H1 (cell line): ENCODE measurements around the gene TP53I3. TPM values are rescaled to one million over a fixed set of nuclear protein-coding genes. Genes with fewer than 3 reads are reported as not detected.

Source experiments
- CTCF ChIA-PET: fragments of 300-600 bp; sonication (Branson Sonifier 250); formaldehyde crosslinking; loops from one replicate; lab custom pipeline; 2021; ENCODE audit not compliant: partially characterized antibody; lab: Charles Lee
- POLR2A ChIA-PET: fragments of 300-600 bp; sonication (Branson Sonifier 250); formaldehyde crosslinking; loops from one replicate; lab custom pipeline; 2021; ENCODE audit warnings: inconsistent platforms; ENCODE audit not compliant: partially characterized antibody; lab: Charles Lee
- DNase-seq, 2 experiments: peaks; one replicate each; pipeline versions ENCODE4 v3.0.0 to v3.0.0-alpha.2; 2010 to 2022; ENCODE audit warnings: low spot score in 2 of 2, low read depth in 1 of 2, mixed read lengths in 1 of 2
- FAIRE-seq: peaks from 2 replicates; lab custom pipeline; 2011; peaks lifted over from hg19 to GRCh38; lab: Jason Lieb, UNC
- H2AFZ ChIP-seq: 2 replicates; pipeline ENCODE4 v1.8.1; 2012; ENCODE audit warnings: low read length, inconsistent platforms
- H2AK5ac ChIP-seq: 2 replicates; pipeline ENCODE4 v1.6.1; 2013; ENCODE audit warnings: low read depth, low read length
- H2BK120ac ChIP-seq: replicated peaks from 2 replicates; pipeline ENCODE3; 2013; ENCODE audit warnings: low read depth, low read length, inconsistent platforms
- H2BK12ac ChIP-seq: 2 replicates; pipeline ENCODE4 v1.6.1; 2013; ENCODE audit warnings: low read depth, low read length
- H2BK15ac ChIP-seq: 2 replicates; pipeline ENCODE4 v1.6.1; 2013; ENCODE audit warnings: low read length
- H2BK20ac ChIP-seq: 2 replicates; pipeline ENCODE4 v1.6.1; 2013; ENCODE audit warnings: low read length
- H2BK5ac ChIP-seq: 2 replicates; pipeline ENCODE4 v1.6.1; 2013; ENCODE audit warnings: low read depth, low read length
- H3K14ac ChIP-seq: 2 replicates; pipeline ENCODE4 v1.6.1; 2013; ENCODE audit warnings: inconsistent platforms; ENCODE audit not compliant: insufficient read length
- H3K18ac ChIP-seq: 2 replicates; pipeline ENCODE4 v1.6.1; 2013; ENCODE audit warnings: low read length; ENCODE audit errors: extremely low read depth
- H3K23ac ChIP-seq: 2 replicates; pipeline ENCODE4 v1.6.1; 2013; ENCODE audit warnings: inconsistent platforms; ENCODE audit not compliant: insufficient read length
- H3K23me2 ChIP-seq: 2 replicates; pipeline ENCODE4 v1.6.1; 2013; ENCODE audit warnings: low read depth, low read length
- H3K27ac ChIP-seq: 2 replicates; pipeline ENCODE4 v1.6.1; 2011; ENCODE audit warnings: low read depth, low read length, inconsistent platforms
- H3K27me3 ChIP-seq, 4 experiments: replicated peaks in 1 of 4; 1 replicate in 1 of 4; 2 replicates in 3 of 4; pipeline versions ENCODE4 v1.6.1 to v1.8.1; 2011 to 2013; ENCODE audit warnings: low read length in 3 of 4, mild to moderate bottlenecking in 3 of 4, inconsistent platforms in 2 of 4, mixed read lengths in 2 of 4, moderate library complexity in 1 of 4; ENCODE audit not compliant: control insufficient read depth in 3 of 4, insufficient read depth in 3 of 4; ENCODE audit errors: extremely low read depth in 1 of 4
- H3K36me3 ChIP-seq, 4 experiments: 2 replicates each; pipeline versions ENCODE4 v1.6.1 to v1.8.1; 2011 to 2013; ENCODE audit warnings: mild to moderate bottlenecking in 4 of 4, low read length in 3 of 4, moderate library complexity in 2 of 4, control low read depth in 1 of 4, inconsistent platforms in 1 of 4; ENCODE audit not compliant: insufficient read depth in 4 of 4, control insufficient read depth in 2 of 4
- H3K4ac ChIP-seq: replicated peaks from 2 replicates; pipeline ENCODE3; 2013; ENCODE audit warnings: low read length, low read depth, mixed read lengths, inconsistent platforms; ENCODE audit not compliant: insufficient read length
- H3K4me1 ChIP-seq, 4 experiments: replicated peaks in 1 of 4; 1 replicate in 1 of 4; 2 replicates in 3 of 4; pipeline versions ENCODE4 v1.6.1 to v1.8.1; 2011 to 2013; ENCODE audit warnings: low read length in 3 of 4, inconsistent platforms in 2 of 4, mixed read lengths in 1 of 4; ENCODE audit not compliant: insufficient read depth in 4 of 4, control insufficient read depth in 3 of 4
- H3K4me2 ChIP-seq, 2 experiments: 2 replicates each; pipeline versions ENCODE4 v1.6.1 to v1.8.1; 2011 to 2013; ENCODE audit warnings: low read depth in 2 of 2, low read length in 2 of 2, control low read depth in 1 of 2, inconsistent platforms in 1 of 2, mild to moderate bottlenecking in 1 of 2; ENCODE audit not compliant: insufficient read depth in 1 of 2
- H3K4me3 ChIP-seq, 4 experiments: fragments of 200-600, 300-600 bp in 1 of 4; sonication (generic), shearing (Covaris generic), sonication (Bioruptor Twin) in 1 of 4; 2 replicates each; pipeline versions ENCODE4 v1.5.1 to v1.8.1; 2011 to 2016; ENCODE audit warnings: low read length in 4 of 4, low read depth in 3 of 4, control low read depth in 2 of 4, inconsistent platforms in 2 of 4, mild to moderate bottlenecking in 2 of 4, mixed read lengths in 1 of 4, moderate library complexity in 1 of 4; ENCODE audit not compliant: insufficient read depth in 2 of 4; ENCODE audit errors: extremely low read depth in 1 of 4
- H3K56ac ChIP-seq: replicated peaks from 2 replicates; pipeline ENCODE3; 2013; ENCODE audit warnings: low read depth, mild to moderate bottlenecking, mixed read lengths, low read length, inconsistent platforms; ENCODE audit not compliant: insufficient read length
- H3K79me1 ChIP-seq: 2 replicates; pipeline ENCODE4 v1.6.1; 2013; ENCODE audit warnings: low read depth, low read length, control low read depth
- H3K79me2 ChIP-seq, 2 experiments: 2 replicates each; pipeline versions ENCODE4 v1.6.1 to v1.8.1; 2012 to 2013; ENCODE audit warnings: low read length in 2 of 2, mild to moderate bottlenecking in 2 of 2, inconsistent platforms in 1 of 2; ENCODE audit not compliant: insufficient read depth in 2 of 2, control insufficient read depth in 1 of 2
- H3K9ac ChIP-seq, 4 experiments: replicated peaks in 1 of 4; 1 replicate in 1 of 4; 2 replicates in 3 of 4; pipeline versions ENCODE4 v1.6.1 to v1.8.1; 2011 to 2013; ENCODE audit warnings: low read depth in 3 of 4, low read length in 3 of 4, control low read depth in 2 of 4, mild to moderate bottlenecking in 2 of 4, moderate library complexity in 2 of 4, inconsistent platforms in 1 of 4; ENCODE audit errors: extremely low read depth in 1 of 4
- H3K9me3 ChIP-seq, 2 experiments: 2 replicates each; pipeline versions ENCODE4 v1.6.1 to v1.8.1; 2012 to 2013; ENCODE audit warnings: mild to moderate bottlenecking in 2 of 2, moderate library complexity in 2 of 2, control low read depth in 1 of 2, inconsistent platforms in 1 of 2, low read depth in 1 of 2, low read length in 1 of 2, mixed read lengths in 1 of 2; ENCODE audit not compliant: insufficient read depth in 2 of 2
- H4K20me1 ChIP-seq, 2 experiments: replicated peaks in 1 of 2; 2 replicates each; pipeline versions ENCODE3 to v1.8.1; 2011 to 2013; ENCODE audit warnings: inconsistent platforms in 2 of 2, low read length in 2 of 2, mild to moderate bottlenecking in 1 of 2; ENCODE audit not compliant: insufficient read depth in 2 of 2, control insufficient read depth in 1 of 2
- H4K5ac ChIP-seq: 2 replicates; pipeline ENCODE4 v1.6.1; 2013; ENCODE audit warnings: low read length, low read depth, mixed read lengths, inconsistent platforms; ENCODE audit not compliant: insufficient read length
- H4K8ac ChIP-seq: 2 replicates; pipeline ENCODE4 v1.8.0; 2013; ENCODE audit warnings: mild to moderate bottlenecking, moderate library complexity, low read length, inconsistent platforms; ENCODE audit not compliant: insufficient read depth; ENCODE audit errors: extremely low read depth
- H4K91ac ChIP-seq: replicated peaks from 2 replicates; pipeline ENCODE3; 2013; ENCODE audit warnings: low read length, mixed read lengths, inconsistent platforms; ENCODE audit not compliant: insufficient read length
- ZNF274 ChIP-seq: IDR thresholded peaks from 2 replicates; pipeline ENCODE4 v1.7.0; 2012; ENCODE audit warnings: low read length, borderline replicate concordance; ENCODE audit errors: extremely low read depth
- WGBS, 2 experiments: shearing (Covaris generic) in 1 of 2; methylation state at CpG; one replicate each; pipeline versions ENCODE4 v1.1.6 to v1.1.7; 2013 to 2015; ENCODE audit warnings: low lambda C conversion rate in 2 of 2, mixed read lengths in 2 of 2, inconsistent platforms in 1 of 2, low coverage in 1 of 2, missing lambda C conversion rate in 1 of 2; ENCODE audit not compliant: insufficient replicate concordance in 2 of 2, insufficient coverage in 1 of 2, insufficient read length in 1 of 2; ENCODE audit errors: extremely low coverage in 1 of 2, missing lambda C conversion rate in 1 of 2; 5-methylcytosine and 5-hydroxymethylcytosine counted together
- polyA plus RNA-seq, 7 experiments: library from polyadenylated mRNA; depleted of rRNA in 3 of 7; stranded (reverse) in 5 of 7; unstranded in 2 of 7; fragments of >200 nt in 5 of 7; fragments of 200-250 nt in 2 of 7; gene quantifications; 1 replicate in 5 of 7; 2 replicates in 1 of 7; 4 replicates in 1 of 7; pipeline versions ENCODE4 v1.2.1 to v1.2.3, GENCODE V29; 2011 to 2013; ENCODE audit warnings: missing spikeins in 2 of 7, mixed read lengths in 2 of 7
- total RNA-seq: library from RNA; stranded (reverse); fragmentation: NEBNext Ultra II Directional; extraction: Animal tissue kit (Norgen Biotek cat#: 25700); gene quantifications from 2 replicates; pipeline ENCODE4 v1.2.1, GENCODE V29; 2021

Gene TP53I3
- total and polyA plus RNA-seq, 2 of the 8 experiments (the other 6 are each of a cell fraction or from before 2014, with no cell fraction given) = 29.4 to 34.5 TPM

DNA sequence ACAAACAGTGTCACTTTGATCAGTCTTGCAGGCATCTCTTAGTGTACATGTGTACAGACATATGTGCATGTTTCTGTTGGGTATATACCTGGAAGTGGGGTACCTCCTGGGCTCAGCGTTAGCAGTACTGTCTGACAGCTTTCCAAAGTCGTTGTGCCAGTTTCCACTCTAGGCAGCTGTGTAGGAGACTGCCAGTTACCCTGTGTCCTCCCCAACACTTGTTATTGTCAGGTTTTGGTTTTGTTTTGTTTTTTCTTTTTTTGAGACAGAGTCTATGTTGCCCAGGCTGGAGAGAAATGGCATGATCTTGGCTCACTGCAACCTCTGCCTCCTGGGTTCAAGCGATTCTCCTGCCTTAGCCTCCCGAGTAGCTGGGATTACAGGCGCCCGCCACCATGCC is 28.9 kb downstream of the TP53I3 start:
- Histone ChIP-seq H3K23me2 (no peaks in the 10 kb centered on the region; the same call in 1 of the 2 replicates), H2BK5ac (no peak overlapping the region), H3K18ac (no peak overlapping the region), H4K8ac (no peak overlapping the region), H3K27ac (no peak overlapping the region), H3K9ac (no peak overlapping the region), H2BK15ac (no peak overlapping the region), H3K27me3 (no peaks in the 10 kb centered on the region), H2BK120ac (no peak overlapping the region), H3K56ac (no peak overlapping the region), H2BK12ac (no peak overlapping the region), H3K14ac (no peak overlapping the region), H4K91ac (no peak overlapping the region), H2BK20ac (no peak overlapping the region), H2AFZ (no peak overlapping the region), H3K4ac (no peak overlapping the region), H3K4me2 (no peak overlapping the region), H3K4me3 (no peak overlapping the region), H3K36me3 (peaks cover 0 to 8% (median 0%) of the 10 kb centered on the region in 4 experiments; a peak in 1 of 8 replicates), H3K79me2 (0 out of 4 replicates have a peak, but pooled peaks cover 0 to 2% of the 10 kb centered on the region in 2 experiments), H3K79me1 (no peaks in the 10 kb centered on the region), H3K9me3 (no peaks in the 10 kb centered on the region), H3K23ac (no peak overlapping the region), H2AK5ac (no peak overlapping the region), H4K20me1 (peaks cover 2 to 7% of the 10 kb centered on the region in 2 experiments), H3K4me1 (peaks cover 0 to under 1% (median 0%) of the 10 kb centered on the region in 4 experiments; a peak in 2 of 7 replicates), H4K5ac (no peak overlapping the region)
- POLR2A ChIA-PET = interaction anchor here (0.5 to 1.8 kb wide), 2 partner anchors 9 to 77 kb away, joined by 3 to 4 read pairs; partner anchors contain the start of gene WDCP
- DNase-seq (no peak), FAIRE-seq (no peak)
- CTCF ChIA-PET = interaction anchor here (1.3 kb wide), 1 partner anchor 21 kb away, joined by 3 read pairs; the partner anchor contains the start of gene SF3B6
- 92% methylated on average over 6 of the region's 6 CpGs; no CpG with 5 or more reads in 1 of the 2 experiments for WGBS, 2 experiments
- TF ChIP-seq ZNF274 = no peak
